Small intestine (tissue), 7 donors: Measurements from ENCODE around the gene PNLIPRP3. TPM values are rescaled to one million over a fixed set of nuclear protein-coding genes. Genes with fewer than 3 reads are reported as not detected.

ENCODE experiments used
- DNase-seq, 2 donors: peaks; one replicate each; pipeline versions ENCODE4 v3.0.0 to v3.0.0-alpha.2; 2013
- FAIRE-seq: peaks from 2 replicates; lab custom pipeline; 2012; peaks lifted over from hg19 to GRCh38; lab: Jason Lieb, UNC
- H3K27ac ChIP-seq, 3 donors: one replicate each; pipeline ENCODE4 v1.5.1; 2013; ENCODE audit warnings: low read length in 2 of 3, mild to moderate bottlenecking in 2 of 3, control low read depth in 1 of 3, inconsistent platforms in 1 of 3, low read depth in 1 of 3, moderate library complexity in 1 of 3
- H3K27me3 ChIP-seq, 3 donors: one replicate each; pipeline ENCODE4 v1.6.1; 2013; ENCODE audit warnings: low read length in 3 of 3, inconsistent platforms in 1 of 3; ENCODE audit not compliant: control insufficient read depth in 3 of 3, insufficient read depth in 3 of 3
- H3K36me3 ChIP-seq, 3 donors: one replicate each; pipeline ENCODE4 v1.6.1; 2013; ENCODE audit warnings: low read length in 3 of 3, inconsistent platforms in 1 of 3, low read depth in 1 of 3, mild to moderate bottlenecking in 1 of 3, moderate library complexity in 1 of 3; ENCODE audit not compliant: control insufficient read depth in 3 of 3, insufficient read depth in 2 of 3
- H3K4me1 ChIP-seq, 3 donors: one replicate each; pipeline ENCODE4 v1.6.1; 2013; ENCODE audit warnings: low read length in 2 of 3, inconsistent platforms in 1 of 3, low read depth in 1 of 3, mild to moderate bottlenecking in 1 of 3, moderate library complexity in 1 of 3; ENCODE audit not compliant: control insufficient read depth in 3 of 3, insufficient read depth in 2 of 3
- H3K4me3 ChIP-seq, 3 donors: one replicate each; pipeline ENCODE4 v1.5.1; 2013; ENCODE audit warnings: low read length in 3 of 3, control low read depth in 1 of 3, inconsistent platforms in 1 of 3, low read depth in 1 of 3, mild to moderate bottlenecking in 1 of 3, moderate library complexity in 1 of 3
- H3K9me3 ChIP-seq, 2 donors: one replicate each; pipeline ENCODE4 v1.6.1; 2013; ENCODE audit warnings: low read depth in 1 of 2, low read length in 1 of 2; ENCODE audit not compliant: control insufficient read depth in 2 of 2, insufficient read depth in 1 of 2
- WGBS, 3 donors: extraction: QIAGEN DNeasy Blood & Tissue Kit; methylation state at CpG; one replicate each; pipeline ENCODE4 v1.1.7; 2013; 5-methylcytosine and 5-hydroxymethylcytosine counted together
- polyA plus RNA-seq, 4 donors: library from polyadenylated mRNA; stranded (reverse) in 3 of 4; unstranded in 1 of 4; fragments of 200-250 nt in 3 of 4; fragments of 120-200 nt in 1 of 4; gene quantifications; one replicate each; pipeline versions ENCODE4 v1.2.1 to v1.2.3, GENCODE V29; 2013
- donor health status: healthy with polysubstance abuse.
- donor health status: control.
- donor health status: control.
- donor health status: Bipolar disorder and iron deficiency.
- donor health status: healthy.

Gene PNLIPRP3
- polyA plus RNA-seq, 4 donors: 0.12 TPM; not detected in 3

DNA sequence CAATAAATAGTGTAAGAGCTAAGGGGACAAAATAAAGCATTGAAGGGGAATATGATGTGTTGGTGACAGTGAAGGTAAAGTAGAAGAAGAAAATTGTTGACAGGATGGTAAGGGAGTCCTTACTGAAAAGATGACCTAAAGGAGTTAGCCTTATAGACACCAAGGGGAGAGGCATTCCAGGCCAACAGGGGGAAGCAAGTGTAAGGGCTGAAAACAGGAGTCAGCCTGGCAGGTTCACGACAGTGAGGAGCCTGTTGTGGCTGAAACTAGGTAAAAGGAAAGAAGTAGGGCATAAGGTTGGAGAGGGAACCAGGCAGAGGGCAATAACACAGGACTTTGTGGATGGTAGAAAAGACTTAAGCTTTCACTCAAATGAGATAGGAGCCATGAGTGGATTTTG lies 34.0 kb downstream of the PNLIPRP3 start:
- Histone ChIP-seq H3K27ac (no peak overlapping the region), H3K36me3 (no peaks in the 10 kb centered on the region), H3K4me3 (no peak overlapping the region), H3K27me3 (peaks cover 0 to 3% (median 0%) of the 10 kb centered on the region in 3 donors), H3K4me1 (no peaks in the 10 kb centered on the region), H3K9me3 (no peaks in the 10 kb centered on the region)
- DNase-seq: no peak
- no peak for FAIRE-seq
- WGBS, 3 donors: 43 to 48% (median 46%) methylated on average over 1 of the region's 1 CpG

DNA sequence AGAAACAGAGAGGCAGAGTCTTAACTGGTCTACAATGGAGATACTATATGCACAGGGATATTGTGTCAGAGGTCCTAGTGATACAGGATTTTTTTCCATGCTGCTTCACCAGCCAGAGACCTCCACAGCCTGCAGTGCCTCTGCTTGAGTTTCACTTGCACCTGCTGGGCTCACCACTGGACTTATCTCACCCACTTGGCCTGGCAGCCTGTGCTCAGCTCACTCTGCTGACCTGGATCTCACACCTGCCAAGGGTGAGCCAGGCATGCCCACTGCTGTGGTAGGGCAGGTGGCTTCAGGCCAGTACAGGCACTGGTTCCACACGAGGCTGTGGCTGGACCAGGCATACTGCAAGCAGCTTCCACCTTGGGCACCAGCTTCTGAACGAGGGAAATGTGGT lies 36.6 kb downstream of the PNLIPRP3 start:
- Histone ChIP-seq H3K36me3 (no peaks in the 10 kb centered on the region), H3K27ac (no peak overlapping the region), H3K9me3 (no peaks in the 10 kb centered on the region), H3K4me3 (no peak overlapping the region), H3K4me1 (no peaks in the 10 kb centered on the region), H3K27me3 (peaks cover 0 to under 1% (median 0%) of the 10 kb centered on the region in 3 donors)
- no peak for FAIRE-seq
- 32 to 49% (median 34%) methylated on average over 2 of the region's 2 CpGs for WGBS, 3 donors
- DNase-seq: no peak

DNA sequence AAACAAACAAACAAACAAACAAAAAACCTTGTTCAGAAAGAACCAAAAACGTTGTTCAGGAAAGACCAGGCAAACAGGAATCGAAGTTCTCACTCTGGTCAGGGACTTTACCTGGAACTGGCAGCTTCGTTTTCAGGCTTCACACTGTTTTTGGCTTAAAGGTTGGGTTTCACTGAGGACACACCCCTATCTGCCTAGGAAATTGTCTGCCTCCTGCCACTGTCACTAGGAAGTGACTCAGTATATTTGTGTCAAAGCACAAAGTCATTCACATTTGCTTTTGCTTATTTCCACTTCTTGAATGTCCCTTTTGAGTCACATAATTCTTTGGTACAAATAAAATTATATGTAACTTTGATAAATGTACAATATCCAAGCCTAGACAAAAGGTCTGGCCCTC lies 37.9 kb downstream of the PNLIPRP3 start:
- Histone ChIP-seq H3K9me3 (no peaks in the 10 kb centered on the region), H3K27me3 (no peaks in the 10 kb centered on the region), H3K4me1 (no peaks in the 10 kb centered on the region), H3K27ac (no peak overlapping the region), H3K36me3 (no peaks in the 10 kb centered on the region), H3K4me3 (no peak overlapping the region)
- no peak for DNase-seq
- FAIRE-seq: no peak
- WGBS, 3 donors: 24 to 38% (median 36%) methylated on average over 3 of the region's 3 CpGs

DNA sequence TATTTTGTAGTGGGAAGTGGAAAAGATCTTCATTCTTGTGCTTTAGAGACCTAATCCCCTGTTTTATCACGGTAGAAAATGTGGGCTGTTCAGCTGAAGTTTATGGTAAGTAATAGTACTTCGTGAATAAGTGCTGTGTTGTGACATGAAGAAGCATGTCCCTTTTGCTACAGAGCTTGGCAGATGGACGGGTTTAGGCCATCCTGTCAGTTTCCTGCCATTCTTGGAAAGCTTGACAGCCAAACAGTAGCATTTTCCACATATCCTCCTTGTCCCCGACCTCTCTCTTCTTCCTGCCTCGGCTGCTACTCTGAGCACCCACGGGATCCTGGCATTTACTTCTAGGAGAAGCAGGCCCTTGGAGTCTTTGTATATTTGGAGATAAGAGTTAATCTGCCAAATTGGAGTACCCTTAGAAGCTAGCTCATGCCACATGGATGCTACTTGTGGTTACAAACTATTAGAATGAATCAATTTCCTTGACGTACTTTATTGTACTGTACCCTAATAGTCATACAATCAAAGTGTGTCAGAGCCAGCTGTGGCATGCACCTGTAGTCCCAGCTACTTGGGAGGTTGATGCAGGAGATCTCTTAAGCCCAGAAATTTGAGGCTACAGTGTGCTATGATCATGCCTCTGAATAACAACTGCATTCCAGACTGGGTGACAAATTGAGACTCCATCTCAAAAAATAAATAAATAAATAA lies 39.2 kb downstream of the PNLIPRP3 start:
- H3K4me1 ChIP-seq: no peaks in the 10 kb centered on the region
- H3K36me3 ChIP-seq: no peaks in the 10 kb centered on the region
- FAIRE-seq (no peak), DNase-seq (no peak)
- H3K27me3 ChIP-seq: no peaks in the 10 kb centered on the region
- H3K4me3 ChIP-seq: no peak overlapping the region
- H3K9me3 ChIP-seq: no peaks in the 10 kb centered on the region
- WGBS, 3 donors: 68 to 72% (median 72%) methylated on average over 7 of the region's 7 CpGs
- no peak overlapping the region for H3K27ac ChIP-seq

DNA sequence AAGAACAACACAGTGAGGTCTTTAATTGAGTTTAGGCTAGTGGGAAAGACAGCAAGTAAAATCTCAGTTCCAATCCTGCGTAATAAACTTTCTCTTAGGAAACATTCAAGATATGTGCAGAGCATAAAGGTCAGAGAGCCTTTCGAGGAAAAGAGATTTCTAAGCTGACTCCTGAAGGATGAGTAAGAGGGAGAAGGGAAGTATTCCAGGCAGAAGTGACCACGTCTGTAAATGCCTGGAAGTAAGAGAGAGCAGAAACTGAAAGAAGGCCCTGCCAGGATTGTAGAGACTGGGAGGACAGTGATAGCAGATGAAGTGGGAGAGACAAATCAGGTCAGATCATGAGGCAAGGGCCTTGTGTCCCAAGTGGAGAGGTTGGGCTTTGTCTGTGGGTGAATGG lies 41.8 kb downstream of the PNLIPRP3 start:
- Histone ChIP-seq H3K27me3 (no peaks in the 10 kb centered on the region), H3K4me3 (no peak overlapping the region), H3K9me3 (no peaks in the 10 kb centered on the region), H3K4me1 (no peaks in the 10 kb centered on the region), H3K36me3 (no peaks in the 10 kb centered on the region), H3K27ac (no peak overlapping the region)
- 46 to 56% (median 53%) methylated on average over 3 of the region's 3 CpGs for WGBS, 3 donors
- no peak for DNase-seq
- FAIRE-seq: no peak

DNA sequence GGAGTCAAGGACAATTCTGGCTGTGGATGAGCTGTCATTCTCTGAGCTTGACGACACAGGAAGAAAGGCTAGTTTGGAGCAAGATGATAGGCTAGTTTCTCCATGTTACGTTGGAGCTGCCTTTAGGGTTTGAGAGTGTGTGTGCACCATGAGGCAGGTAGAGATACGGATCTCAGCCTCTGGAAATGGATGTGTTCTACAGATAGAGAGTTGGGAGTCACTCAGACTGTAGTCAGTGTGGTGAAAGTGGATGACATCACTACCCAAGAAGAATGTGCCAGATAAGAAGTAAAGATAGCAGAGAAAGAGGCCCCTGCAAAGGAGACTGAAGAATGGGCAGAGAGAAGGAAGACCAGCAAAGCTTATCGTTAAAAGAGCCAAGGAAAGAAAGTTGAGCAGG lies 42.4 kb downstream of the PNLIPRP3 start:
- no peak for DNase-seq
- Histone ChIP-seq H3K4me3 (no peak overlapping the region), H3K27ac (no peak overlapping the region), H3K36me3 (no peaks in the 10 kb centered on the region), H3K4me1 (no peaks in the 10 kb centered on the region), H3K27me3 (no peaks in the 10 kb centered on the region), H3K9me3 (no peaks in the 10 kb centered on the region)
- FAIRE-seq: no peak
- WGBS, 3 donors: 76 to 87% (median 77%) methylated on average over 4 of the region's 4 CpGs

DNA sequence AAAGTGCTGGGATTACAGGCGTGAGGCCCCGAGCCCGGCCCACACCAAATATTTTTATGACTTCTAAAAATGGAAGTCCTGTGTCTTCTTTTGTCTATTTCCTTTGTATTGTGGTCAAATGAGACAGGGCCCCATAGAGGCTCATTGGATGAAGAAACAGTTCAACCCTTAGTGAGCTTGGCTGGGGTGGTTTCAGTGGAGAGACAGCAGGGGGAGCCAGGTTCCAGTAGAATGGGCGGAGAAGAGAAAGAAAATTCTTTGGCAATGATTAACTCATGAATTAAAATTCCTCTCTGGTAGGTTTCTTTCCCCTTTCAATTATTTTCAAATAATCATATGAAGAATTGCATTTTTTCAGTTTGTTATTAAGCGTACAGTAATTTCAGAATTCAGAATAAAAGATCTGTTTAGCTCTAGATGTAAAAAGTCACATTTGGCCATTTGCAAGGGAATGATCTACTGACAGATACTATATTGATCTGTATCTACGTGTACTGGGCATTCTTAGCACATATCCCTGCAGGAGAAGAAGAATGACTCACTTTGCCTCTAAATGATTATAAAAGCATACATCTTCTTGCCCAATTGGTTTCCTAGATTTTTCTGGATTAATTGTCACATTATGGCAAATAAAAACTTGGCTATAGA lies 43.2 kb downstream of the PNLIPRP3 start:
- no peak for FAIRE-seq

DNA sequence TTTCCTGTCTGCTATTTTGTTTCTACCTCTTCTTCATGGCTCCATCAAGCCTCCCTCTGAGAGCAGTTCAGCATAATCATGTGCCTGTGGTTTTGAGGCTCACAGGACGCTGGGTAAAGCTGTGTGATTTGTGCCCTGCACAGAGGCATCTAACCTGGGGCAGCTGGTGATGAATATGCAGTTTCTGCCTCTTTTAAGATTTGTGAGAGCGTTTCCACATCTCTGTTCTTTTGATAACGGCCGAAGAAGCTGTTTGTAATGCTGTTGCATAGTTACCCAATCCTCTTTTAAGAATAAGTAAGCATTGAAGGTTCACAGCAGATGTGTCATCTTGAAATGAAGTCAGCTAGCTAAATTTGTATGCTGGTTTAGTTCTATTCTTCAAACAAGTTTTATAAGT lies 45.2 kb downstream of the PNLIPRP3 start:
- Histone ChIP-seq H3K9me3 (no peaks in the 10 kb centered on the region), H3K4me1 (no peaks in the 10 kb centered on the region), H3K4me3 (no peak overlapping the region), H3K36me3 (no peaks in the 10 kb centered on the region), H3K27me3 (peaks cover 0 to 2% (median 0%) of the 10 kb centered on the region in 3 donors), H3K27ac (no peak overlapping the region)
- FAIRE-seq (no peak), DNase-seq (no peak)
- WGBS, 3 donors: 20 to 29% (median 20%) methylated on average over 4 of the region's 4 CpGs

More for the DNA sequence above, 43.2 kb downstream of the PNLIPRP3 start:
- H3K4me3 ChIP-seq: no peak overlapping the region
- H3K27ac ChIP-seq: no peak overlapping the region
- H3K9me3 ChIP-seq: no peaks in the 10 kb centered on the region
- peak; percentile 39 to 45 for DNase-seq
- H3K36me3 ChIP-seq: no peaks in the 10 kb centered on the region
- no peaks in the 10 kb centered on the region for H3K4me1 ChIP-seq
- WGBS, 3 donors: 37 to 66% (median 45%) methylated on average over 6 of the region's 6 CpGs
- no peaks in the 10 kb centered on the region for H3K27me3 ChIP-seq
